Left hindlimb (tissue), 1 donor: ENCODE data around the gene SPINK13.
"Not testable (repeated sequence)": the region's sequence is repeated elsewhere in the genome, so short reads cannot be mapped to it uniquely, and the experiment has no call there.

Source experiments
- DNase-seq: peaks from one replicate; pipeline ENCODE4 v3.0.0-alpha.2; 2018

The SPINK13 gene, protein sequence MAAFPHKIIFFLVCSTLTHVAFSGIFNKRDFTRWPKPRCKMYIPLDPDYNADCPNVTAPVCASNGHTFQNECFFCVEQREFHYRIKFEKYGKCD

DNA sequence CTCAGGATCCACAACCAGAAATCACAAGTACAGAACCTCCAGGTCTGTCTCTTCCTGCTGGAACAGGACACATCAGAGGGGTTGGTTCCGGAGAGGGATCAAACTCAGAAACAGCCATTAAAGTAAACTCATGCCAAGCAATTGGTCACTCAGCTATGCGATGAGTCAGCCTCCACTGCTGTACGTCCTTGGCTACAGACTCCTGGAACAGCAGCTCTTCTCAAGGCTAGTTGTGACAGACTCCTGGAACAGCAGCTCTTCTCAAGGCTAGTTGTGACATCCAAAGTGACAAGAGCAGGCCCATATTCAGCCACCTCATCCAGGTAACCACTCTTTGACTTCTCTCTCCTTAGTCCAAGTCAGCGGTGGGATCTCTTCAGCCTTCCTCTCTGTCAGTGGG is at the start of gene SPINK13:
SPINK13 (plus strand) TSS at position 229 of the 400 bp plus-strand sequence. CDS start 1,279 bp downstream, outside the sequence.
- DNase-seq, result no peak

DNA sequence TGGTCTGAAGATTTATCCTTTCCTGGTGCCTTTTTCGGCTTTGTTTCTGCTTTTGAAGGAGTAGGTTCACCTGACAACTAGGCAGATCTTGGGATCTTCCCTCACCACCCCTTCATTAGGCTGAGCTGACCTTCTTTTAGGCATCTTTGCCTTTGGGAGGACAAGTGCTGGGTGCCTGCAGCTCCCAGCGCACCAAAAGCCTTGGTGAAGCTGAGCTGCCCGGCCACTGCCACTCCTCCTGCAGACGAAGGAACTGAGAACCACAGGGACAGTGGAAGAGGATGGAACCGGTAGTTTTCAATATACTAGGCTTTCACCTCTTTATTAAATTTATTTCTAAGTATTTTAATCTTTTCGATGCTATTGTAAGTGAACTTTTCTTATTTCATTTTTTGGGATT is 47.1 kb upstream of the SPINK13 start:
- DNase-seq, result no peak

DNA sequence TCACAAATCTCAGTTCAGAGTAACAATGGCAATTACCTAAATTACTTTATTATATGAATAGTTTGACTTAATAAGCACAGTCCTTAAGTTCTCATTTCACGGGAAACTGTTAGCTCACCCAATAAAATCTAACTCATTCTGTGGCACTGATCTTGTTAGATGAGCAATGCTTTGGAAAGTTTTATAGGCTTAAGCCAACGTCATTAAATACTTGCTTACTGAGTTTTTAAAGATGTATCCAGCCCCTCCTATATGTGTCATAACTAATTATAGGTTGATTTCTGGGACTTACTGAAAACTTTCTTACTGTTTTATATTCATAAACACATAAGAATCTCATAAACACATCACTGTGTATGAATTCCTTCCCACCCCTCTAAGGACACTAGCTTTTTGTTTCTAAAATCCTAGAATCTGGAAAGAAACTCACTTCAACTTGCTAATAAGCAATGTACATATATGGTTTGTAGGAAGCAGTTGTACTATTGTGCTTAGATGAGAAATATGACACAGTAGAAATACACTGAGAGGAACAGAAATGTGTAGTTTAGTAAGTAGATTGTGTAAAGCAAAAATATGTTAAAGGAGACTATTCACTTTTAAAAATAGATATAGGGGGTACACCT is 44.4 kb upstream of the SPINK13 start:
- no peak for DNase-seq

DNA sequence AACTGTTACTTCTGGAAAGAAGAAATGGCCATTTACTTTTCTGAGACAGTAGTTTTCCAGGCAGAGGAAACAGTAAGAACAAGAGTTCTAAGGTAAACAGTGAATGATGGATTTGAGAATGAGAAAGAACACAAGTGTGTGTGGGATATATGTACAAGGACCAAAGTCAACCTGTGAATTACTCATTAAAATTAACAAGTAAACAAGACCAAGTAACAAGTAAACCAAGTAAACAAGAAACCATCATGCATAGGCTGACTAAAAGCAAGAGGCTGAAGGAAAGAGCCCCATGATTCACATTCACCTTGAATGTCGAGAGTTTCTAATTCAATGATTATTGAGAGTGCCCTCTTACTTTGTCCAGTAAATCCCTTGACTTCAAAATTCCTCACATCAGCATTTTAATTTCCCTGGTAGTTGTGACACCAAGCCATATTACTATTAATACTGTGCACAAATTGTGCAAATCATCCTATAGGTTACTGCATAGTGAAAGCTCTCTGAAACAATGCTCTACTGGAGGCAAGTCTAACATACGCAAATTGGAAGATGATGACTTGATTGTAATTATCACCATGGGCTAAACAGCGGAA is 40.1 kb upstream of the SPINK13 start:
- DNase-seq, result no peak

DNA sequence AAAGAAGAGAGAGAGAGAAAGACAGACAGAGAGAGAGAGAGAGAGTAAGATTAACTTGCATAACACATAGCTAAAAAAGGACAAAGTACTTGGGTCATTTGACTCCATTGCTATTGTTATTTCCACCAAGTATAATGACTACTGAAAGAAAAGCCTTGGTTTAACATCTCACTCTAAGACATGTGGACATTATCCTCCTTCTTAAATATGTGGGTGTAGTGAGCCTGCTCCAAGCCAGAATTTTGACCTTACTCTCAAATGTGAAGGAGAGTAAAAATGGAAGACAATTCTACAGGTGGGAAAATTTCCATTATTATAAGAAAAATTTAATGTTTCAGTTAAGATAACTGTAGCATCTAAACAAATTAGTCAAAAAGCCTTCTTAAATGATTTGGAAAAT is 38.8 kb upstream of the SPINK13 start:
- no peak for DNase-seq

DNA sequence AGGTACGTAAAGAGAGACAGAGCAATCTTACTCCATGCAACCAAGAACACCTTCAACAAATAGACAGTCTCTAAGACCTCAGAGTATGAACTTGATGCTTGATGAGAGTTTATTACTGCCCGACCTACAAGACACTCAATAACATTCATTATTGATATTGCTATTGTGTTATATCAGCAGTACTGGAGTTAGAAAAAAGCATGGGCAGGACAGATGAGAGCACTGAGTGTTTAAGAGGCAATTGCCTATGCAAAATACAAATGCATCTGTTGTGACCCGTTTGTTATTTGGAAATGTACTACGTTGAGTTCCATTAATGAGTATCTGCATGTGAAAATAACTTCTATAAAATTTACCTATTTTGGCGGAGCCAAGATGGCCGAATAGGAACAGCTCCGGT is 38.4 kb upstream of the SPINK13 start:
- DNase-seq, result no peak

DNA sequence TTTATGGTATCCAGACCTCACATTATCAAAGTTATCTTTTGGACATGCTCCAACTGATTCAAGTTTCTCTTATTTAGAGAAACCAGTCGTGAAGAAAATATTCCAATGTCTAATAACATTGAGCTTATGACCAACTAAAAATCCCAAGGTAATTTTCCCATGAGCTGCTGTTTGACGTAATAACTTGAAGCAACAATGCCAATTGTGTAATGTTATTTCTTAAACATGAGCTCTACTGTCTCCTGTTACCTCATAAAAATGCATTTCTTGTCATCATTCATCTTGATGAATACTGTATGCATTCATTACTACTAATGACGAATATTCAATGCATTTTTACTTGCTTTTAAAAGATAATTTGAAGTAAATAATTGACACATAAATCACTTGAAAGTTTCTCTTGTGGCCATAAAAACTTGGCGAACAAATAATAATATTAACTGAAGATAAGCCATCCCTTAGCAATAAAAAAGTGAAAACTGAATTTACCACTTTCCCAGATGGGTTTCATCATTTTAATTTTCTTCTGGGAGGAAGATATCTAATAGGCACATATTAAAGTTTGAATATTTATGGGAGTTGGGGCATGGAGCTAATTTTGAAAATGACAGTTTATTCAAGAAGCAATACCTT is 30.7 kb upstream of the SPINK13 start:
- no peak for DNase-seq

DNA sequence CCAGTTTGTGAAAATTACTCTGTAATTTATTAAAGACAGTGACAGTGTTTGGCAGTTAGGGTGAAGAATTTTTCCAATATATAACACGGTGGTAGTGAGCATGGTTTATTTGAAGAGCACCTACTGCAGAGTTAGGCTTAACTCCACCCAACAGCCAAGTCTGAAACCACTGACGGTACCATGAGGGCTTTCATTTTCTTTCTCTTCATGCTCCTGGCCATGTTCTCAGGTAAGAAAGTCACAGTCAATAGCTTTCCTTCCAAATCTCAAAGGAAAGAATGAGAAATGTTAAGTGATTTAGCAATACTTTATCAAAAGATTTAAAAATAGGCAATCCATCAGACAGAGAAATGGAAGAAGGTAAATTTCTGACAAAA is 30.2 kb upstream of the SPINK13 start, which contains the start of gene MARCOL:
MARCOL (plus strand) TSS at position 108 of the 377 bp plus-strand sequence; CDS start at position 181, 73 bp downstream.
- DNase-seq, result no peak

DNA sequence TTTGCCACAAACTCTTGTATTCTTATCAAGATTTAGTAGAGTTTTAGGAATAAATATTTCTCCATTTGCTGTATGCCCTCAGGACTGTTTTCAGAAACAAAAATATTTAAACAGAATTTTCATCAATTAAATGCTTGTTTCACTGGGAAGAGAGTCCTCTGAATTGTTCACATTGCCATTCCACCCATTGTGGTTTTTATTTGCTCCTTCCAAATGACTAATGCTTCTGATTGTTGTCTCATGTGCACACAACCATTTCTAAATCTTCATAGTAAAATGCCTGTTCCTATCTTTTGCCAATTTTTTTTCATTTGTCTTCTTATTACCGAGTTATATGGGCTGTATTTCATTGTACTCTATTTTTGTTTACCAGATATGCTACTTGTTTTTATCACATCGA is 19.7 kb upstream of the SPINK13 start:
- DNase-seq, result no peak

DNA sequence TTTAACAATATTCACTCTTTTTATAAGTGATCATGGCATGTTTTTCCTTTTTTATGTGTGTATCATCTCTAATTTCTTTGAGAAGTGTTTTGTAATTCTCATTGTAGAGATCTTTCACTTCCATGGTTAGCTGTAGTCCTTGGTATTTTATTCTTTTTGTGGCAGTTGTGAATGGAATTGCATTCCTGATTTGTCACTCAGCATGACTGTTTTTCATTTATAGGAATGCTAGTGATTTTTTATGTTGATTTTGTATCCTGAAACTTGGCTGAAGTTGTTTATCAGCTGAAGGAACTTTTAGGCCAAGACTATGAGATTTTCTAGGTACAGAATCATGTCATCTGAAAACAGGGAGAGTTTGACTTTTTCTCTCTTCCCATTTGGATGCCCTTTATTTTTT is 13.1 kb upstream of the SPINK13 start:
- DNase-seq, result no peak

DNA sequence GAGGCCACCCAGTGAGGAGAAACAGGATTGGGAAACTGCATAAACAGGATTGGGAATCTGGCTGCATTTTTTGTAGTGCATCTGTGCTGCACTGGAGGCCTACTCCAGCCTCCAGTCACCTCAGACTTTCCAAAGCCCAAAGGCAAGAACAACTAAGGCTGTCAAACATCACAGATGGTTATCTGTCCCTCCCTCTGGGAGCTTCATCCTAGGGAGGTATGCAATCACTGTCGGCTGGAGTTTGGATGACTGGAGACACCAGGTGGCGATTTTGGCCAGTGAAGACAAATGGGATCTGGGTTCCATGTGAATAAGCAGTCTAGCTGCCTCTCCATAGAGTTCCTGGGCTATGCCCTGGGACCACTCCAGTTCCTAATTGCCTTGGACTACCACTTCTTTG is 9.3 kb upstream of the SPINK13 start:
- no peak for DNase-seq

DNA sequence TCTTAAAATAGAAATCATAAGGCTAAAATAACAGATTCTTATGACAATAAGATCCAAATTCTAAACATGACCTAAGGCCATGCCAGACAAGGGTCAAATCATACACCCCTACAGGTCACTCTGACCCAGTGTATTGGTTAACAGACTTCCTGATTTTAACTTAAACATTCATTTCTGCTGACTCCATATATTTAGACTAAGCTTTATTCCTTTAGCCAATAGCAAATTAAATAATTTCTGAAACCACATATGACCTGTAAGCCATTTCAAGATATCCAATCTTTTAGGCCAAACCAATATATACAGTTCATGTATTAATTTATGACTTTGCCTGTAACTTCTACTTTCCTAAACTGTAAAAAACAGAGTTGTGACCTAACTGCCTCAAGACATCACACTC is 7.4 kb upstream of the SPINK13 start:
- DNase-seq, result no peak

DNA sequence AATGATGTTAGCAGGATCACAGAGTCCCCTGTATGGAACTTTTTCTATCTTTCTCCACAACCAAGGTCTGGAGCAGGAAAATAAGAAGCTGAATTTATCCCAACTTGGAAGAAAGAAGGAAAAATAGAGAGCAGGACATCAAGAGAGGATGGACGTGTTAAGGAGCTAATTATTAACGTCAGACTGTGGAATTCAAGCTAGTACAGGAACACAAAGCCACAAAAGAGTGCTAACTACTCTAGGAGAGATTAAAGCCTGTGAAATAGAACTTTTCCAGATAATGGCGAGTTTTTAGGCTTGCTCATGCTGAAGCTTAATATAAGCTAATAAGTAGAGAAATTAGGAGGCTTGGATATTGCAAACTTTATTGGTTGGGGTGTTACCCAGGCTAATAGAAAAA is 632 bp upstream of the SPINK13 start:
- no peak for DNase-seq

DNA sequence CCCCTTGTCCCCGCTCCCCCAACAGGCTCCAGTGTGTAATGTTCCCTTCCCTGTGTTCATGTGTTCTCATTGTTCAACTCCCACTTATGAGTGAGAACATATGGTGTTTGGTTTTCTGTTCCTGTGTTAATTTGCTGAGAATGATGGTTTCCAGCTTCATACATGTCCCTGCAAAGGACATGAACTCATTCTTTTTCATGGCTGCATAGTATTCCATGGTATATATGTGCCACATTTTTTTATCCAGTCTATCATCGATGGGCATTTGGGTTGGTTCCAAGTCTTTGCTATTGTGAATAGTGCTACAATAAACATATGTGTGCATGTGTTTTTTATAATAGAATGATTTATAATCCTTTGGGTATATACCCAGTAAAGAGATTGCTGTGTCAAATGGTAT is 6.5 kb downstream of the SPINK13 start:
- not testable (repeated sequence) for DNase-seq

DNA sequence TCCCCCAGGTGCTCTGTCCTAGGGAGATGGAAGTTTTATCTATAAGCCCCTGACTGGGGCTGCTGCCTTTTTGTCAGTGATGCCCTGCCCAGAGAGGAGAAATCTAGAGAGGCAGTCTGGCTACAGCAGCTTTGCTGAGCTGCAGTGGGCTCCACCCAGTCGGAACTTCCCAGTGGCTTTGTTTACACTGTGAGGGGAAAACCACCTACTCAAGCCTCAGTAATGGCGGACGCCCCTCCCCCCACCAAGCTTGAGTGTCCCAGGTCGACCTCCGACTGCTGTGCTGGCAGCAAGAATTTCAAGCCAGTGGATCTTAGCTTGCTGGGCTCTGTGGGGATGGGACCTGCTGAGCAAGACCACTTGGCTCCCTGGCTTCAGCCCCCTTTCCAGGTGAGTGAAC is 12.3 kb downstream of the SPINK13 start:
- DNase-seq, result not testable (repeated sequence)

DNA sequence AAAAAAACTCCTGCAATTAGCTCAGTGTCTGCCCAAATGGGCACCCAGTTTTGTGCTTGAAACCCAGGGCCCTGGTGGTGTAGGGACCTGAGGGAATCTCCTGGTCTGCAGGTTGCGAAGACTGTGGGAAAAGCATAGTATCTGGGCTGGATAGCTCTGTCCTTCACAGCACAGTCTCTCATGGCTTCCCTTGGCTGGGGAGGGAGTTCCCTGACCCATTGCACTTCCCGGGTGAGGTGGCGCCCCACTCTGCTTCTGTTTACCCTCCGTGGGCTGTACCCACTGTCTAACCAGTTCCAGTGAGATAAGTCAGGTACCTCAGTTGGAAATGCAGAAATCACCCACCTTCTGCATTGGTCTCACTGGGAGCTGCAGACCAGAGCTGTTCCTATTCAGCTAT is 12.7 kb downstream of the SPINK13 start:
- DNase-seq, result not testable (repeated sequence)

DNA sequence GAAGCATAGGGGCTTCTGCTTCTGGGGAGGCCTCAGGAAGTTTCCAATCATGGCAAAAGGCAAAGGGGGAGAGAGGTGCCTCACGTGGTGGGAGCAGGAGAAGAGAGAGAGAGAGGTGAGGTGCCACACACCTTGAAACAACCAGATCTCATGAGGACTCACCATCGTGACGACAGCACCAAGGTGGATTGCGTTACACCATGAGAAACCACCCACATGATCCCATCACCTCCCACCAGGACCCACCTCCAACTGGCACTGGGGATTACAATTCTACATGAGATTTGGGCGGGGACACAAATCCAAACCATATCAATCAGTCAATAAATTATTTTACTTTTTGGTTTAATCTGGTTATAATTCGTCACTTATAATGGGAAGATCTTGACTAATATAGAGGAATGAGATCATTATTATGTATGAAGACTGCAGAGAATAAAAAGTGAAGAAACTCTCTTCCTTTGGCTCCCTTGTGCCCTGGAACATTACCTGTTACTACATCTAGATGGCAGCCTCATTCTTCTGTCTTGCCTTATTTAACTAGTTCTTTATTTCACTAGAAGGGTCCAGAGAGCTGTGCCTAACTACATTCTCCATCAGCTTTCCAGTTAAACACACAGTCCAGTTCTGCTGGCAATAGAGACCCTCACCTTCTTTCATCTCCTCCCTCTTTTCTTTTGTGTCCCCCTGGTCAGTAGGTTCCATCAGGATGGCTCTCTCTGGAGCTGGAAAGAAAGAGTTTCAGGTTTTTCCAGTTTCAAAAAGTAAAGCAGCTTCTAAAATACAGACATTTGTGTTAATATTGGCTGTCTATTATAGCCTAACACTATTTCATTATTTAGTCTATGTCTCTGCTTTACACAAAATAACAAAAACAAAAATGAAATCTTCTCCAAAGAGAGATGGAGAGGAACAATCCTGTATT is 21.9 kb downstream of the SPINK13 start:
- no peak for DNase-seq

DNA sequence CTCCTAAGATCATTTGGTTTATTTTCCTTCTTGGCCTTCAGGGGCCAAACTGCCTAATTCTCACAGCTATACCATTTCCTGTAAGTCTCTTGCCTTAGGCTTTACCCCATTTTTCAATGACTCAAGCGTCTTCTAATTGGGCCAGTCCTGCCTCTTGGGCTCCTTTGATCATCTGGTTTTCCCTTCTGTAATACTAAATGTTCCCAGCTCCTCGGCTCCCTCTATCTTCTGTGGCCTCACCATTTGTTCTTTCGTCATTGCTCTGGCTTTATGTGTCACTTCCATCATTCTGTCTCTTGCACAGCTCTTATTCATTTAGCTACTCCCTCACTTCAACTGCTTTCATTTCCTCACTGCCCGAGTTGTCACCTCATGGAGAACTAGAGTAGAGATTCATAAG is 29.1 kb downstream of the SPINK13 start:
- no peak for DNase-seq

DNA sequence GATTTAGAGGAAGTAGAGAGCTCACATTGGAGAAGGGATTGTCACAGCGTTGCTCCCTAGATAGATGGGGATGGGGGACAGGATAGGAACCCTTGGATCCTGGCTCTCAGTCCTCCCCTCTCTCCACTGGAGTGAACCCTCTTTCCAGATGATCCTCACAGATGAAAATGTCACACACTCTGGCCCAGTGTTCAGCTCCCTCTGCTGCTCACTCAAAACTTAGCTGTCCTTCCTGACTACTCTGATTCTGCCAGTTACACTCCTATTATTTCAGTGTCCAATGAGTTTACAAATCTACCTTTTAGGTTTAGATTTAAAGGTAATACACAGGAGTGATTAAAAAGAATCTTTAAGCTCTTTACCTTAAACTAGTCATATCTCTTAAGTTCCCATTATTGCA is 37.9 kb downstream of the SPINK13 start:
- no peak for DNase-seq

DNA sequence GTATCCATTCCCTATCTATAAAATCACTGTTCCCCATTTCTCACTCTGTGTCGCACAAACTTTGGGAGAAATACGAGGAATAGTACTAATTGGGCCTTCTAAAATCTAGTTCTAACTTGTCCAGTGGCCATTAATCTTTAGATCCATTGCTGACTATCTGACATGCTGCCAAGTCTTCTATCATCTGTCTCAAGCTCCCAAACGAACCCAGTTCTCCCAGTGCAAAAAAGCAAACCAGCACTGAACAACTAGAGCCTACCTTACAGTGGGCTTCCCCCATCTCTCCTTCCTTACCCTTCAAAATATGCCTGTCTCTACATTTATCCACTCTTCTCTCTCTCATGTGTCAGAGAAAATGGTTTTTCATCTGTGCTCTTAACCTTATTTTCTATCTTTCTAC is 40.4 kb downstream of the SPINK13 start:
- DNase-seq, result no peak

DNA sequence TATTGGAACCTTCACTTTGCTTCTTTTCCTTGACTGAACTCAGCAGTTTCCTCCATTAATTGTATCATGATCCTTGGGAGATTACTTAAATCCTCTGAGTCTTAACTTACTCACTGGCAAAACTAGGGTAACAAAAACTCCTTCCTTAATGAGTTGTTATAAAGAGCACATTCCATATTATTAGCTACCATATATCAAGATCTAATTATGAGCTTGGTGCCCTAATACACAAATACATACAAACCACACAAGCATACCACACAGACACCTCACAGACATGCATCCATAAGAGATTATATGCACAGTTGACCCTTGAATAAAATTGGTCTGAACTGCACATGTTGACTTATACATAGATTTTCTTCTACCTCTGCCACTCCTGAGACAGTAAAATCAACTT is 41.2 kb downstream of the SPINK13 start:
- DNase-seq, result no peak

DNA sequence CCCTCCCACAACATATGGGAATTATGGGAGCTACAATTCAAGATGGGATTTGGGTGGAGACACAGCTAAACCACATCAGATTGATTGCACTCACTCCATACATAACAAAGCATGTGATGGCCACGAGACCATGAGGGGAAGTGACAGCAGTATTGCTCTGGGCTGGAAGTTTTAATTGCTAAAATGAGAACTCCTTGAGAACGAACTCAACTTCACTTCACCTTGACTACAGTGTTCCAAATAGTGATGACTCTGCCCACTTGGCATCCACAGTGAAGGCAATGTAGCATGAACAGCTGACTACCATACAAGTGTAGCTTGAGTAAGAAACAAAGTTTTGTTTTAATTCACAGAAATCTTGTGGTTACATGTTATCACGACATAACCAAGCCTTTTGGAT is 42.9 kb downstream of the SPINK13 start:
- no peak for DNase-seq

DNA sequence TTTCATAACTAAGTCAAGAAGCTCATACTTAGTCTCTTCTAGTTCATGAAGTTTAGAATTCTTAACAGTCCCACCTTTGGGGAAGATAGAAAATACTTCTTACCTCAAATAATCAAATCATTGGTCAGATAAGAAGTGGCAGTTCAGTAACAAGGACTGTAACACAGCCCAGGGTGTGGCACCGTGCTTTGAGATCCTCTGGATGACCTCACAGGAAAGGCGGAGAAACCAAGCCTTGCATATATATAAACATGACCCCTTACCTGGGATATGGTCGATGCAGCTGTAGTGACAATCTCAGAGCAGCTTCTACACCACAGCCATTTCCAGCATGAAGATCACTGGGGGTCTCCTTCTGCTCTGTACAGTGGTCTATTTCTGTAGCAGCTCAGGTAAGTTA is 43.6 kb downstream of the SPINK13 start, which contains the start of gene SPINK7:
SPINK7 (plus strand) TSS at position 271 of the 400 bp plus-strand sequence; CDS start at position 332, 61 bp downstream.
- no peak for DNase-seq
